Measurements from ENCODE around the gene DIDO1.

GRCh38 chr20:62884556-62884955 is 41.7 kb downstream of the DIDO1 start:
- TF ChIP-seq CTCF (conservative IDR thresholded peaks at IDR 0.05 in 1 of 2, IDR thresholded peaks at IDR 0.05 in 1 of 2; ENCODE audit: extremely low read depth in 1 of 2, insufficient read depth in 1 of 2, low read depth in 1 of 2, low read length in 2 of 2) (no peak), EZH2 (IDR thresholded peaks at IDR 0.05; ENCODE audit: borderline replicate concordance, low read length) (no peak)

Data from mammary epithelial cell (primary cell).